Loucy (cell line): Measurements from ENCODE around the gene ABLIM1.

Experiments used
- H2AFZ ChIP-seq: fragments of 200-600 bp; sonication (generic); 2 replicates; pipeline ENCODE4 v1.6.0; 2016; ENCODE audit warnings: antibody characterized with exemption, mild to moderate bottlenecking, low read length, moderate library complexity
- H3F3A ChIP-seq: fragments of 200-600 bp; 2 replicates; pipeline ENCODE4 v1.6.0; 2016; ENCODE audit warnings: antibody characterized with exemption, low read depth, mild to moderate bottlenecking
- H3K27me3 ChIP-seq: fragments of 200-600 bp; sonication (generic); 2 replicates; pipeline ENCODE4 v1.6.1; 2014; ENCODE audit warnings: low read length, mild to moderate bottlenecking; ENCODE audit not compliant: insufficient read depth, poor library complexity, severe bottlenecking
- H3K36me3 ChIP-seq: fragments of 200-600 bp; sonication (generic); 2 replicates; pipeline ENCODE4 v1.6.1; 2016; ENCODE audit warnings: low read length; ENCODE audit not compliant: insufficient read depth
- H3K4me1 ChIP-seq: fragments of 200-600 bp; sonication (generic); 2 replicates; pipeline ENCODE4 v1.5.1; 2014; ENCODE audit warnings: low read length, mild to moderate bottlenecking; ENCODE audit not compliant: insufficient read depth, poor library complexity, severe bottlenecking
- H3K4me2 ChIP-seq: fragments of 200-600 bp; sonication (generic); 2 replicates; pipeline ENCODE4 v1.6.0; 2014; ENCODE audit warnings: antibody characterized with exemption, low read length, low read depth, mild to moderate bottlenecking; ENCODE audit not compliant: poor library complexity, severe bottlenecking
- H3K4me3 ChIP-seq: fragments of 200-600 bp; sonication (generic); 2 replicates; pipeline ENCODE4 v1.5.1; 2014; ENCODE audit warnings: low read length, mild to moderate bottlenecking, mixed read lengths; ENCODE audit not compliant: poor library complexity, severe bottlenecking
- H3K79me2 ChIP-seq: fragments of 200-600 bp; sonication (generic); 2 replicates; pipeline ENCODE4 v1.6.1; 2014; ENCODE audit warnings: low read length; ENCODE audit not compliant: insufficient read depth
- H3K9ac ChIP-seq: fragments of 200-600 bp; sonication (generic); 2 replicates; pipeline ENCODE4 v1.6.0; 2014; ENCODE audit warnings: mild to moderate bottlenecking, low read depth, low read length, moderate library complexity; ENCODE audit not compliant: poor library complexity, severe bottlenecking
- H3K9me2 ChIP-seq: fragments of 200-600 bp; sonication (generic); replicated peaks from 2 replicates; pipeline ENCODE4 v1.6.1; 2016; ENCODE audit warnings: low read depth, low read length, mixed read lengths
- H3K9me3 ChIP-seq: fragments of 200-600 bp; sonication (generic); 2 replicates; pipeline ENCODE4 v1.6.1; 2014; ENCODE audit warnings: mild to moderate bottlenecking, antibody characterized with exemption, low read length, low read depth; ENCODE audit not compliant: insufficient read depth
- H4K20me1 ChIP-seq: fragments of 200-600 bp; sonication (generic); 2 replicates; pipeline ENCODE4 v1.6.0; 2014; ENCODE audit warnings: antibody characterized with exemption, low read length, mild to moderate bottlenecking; ENCODE audit not compliant: insufficient read depth, poor library complexity, severe bottlenecking
- EZH2phosphoT487 ChIP-seq: fragments of 200-600 bp; IDR thresholded peaks from 2 replicates; pipeline ENCODE4 v1.6.1; 2018; ENCODE audit warnings: antibody characterized with exemption, mild to moderate bottlenecking, moderate library complexity, borderline replicate concordance
- TF ChIP-seq, protein P1 (sequence below): fragments of 200-600 bp; sonication (generic); conservative IDR thresholded peaks from 2 replicates; pipeline ENCODE4 v1.5.1; 2014; ENCODE audit warnings: mild to moderate bottlenecking, antibody characterized with exemption, low read length

The ABLIM1 gene

DNA sequence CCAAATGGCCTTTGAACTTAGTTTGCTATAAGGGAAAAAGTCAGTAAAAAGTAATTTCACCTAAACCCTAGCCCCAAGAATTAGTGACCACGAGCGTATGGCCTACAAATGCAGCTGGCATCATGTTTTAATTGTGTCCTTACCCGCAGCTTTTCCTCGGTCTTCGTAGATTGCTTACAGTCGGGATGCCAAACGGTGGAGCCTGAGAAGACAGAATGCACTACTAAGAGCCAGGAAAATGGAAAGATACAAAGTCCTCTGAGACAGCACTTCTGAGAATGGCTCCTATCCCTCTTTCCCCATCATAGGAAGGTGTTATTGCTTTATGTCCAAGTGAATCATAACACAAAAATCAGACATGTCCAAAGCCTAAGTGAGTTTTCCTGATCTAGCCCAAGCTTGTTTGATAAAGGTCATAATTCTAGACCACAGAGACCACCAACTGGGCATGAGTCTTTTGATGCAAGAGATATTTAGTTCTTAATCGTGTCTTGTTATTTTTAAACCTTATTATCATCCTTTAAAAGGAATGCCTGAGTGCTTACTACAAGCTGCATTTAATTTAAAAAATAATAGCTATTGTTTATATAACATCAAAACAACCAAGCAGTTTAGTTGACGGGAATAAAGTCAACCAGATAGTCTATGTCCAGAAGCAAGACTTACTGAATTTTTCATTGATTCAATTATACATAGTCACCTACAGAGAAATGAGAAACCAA, 170.1 kb downstream of the ABLIM1 start:
- Histone ChIP-seq H3K4me2 (no peak overlapping the region), H3K9me2 (no peaks in the 10 kb centered on the region), H3K27me3 (no peaks in the 10 kb centered on the region), H2AFZ (no peak overlapping the region), H3F3A (no peaks in the 10 kb centered on the region), H3K9me3 (no peaks in the 10 kb centered on the region), H4K20me1 (peaks cover 12% of the 10 kb centered on the region), H3K79me2 (peaks cover 25% of the 10 kb centered on the region), H3K4me3 (no peak overlapping the region), H3K36me3 (peaks cover 80% of the 10 kb centered on the region), H3K4me1 (peaks cover 37% of the 10 kb centered on the region), H3K9ac (no peak overlapping the region)
- TF ChIP-seq, protein P1, sequence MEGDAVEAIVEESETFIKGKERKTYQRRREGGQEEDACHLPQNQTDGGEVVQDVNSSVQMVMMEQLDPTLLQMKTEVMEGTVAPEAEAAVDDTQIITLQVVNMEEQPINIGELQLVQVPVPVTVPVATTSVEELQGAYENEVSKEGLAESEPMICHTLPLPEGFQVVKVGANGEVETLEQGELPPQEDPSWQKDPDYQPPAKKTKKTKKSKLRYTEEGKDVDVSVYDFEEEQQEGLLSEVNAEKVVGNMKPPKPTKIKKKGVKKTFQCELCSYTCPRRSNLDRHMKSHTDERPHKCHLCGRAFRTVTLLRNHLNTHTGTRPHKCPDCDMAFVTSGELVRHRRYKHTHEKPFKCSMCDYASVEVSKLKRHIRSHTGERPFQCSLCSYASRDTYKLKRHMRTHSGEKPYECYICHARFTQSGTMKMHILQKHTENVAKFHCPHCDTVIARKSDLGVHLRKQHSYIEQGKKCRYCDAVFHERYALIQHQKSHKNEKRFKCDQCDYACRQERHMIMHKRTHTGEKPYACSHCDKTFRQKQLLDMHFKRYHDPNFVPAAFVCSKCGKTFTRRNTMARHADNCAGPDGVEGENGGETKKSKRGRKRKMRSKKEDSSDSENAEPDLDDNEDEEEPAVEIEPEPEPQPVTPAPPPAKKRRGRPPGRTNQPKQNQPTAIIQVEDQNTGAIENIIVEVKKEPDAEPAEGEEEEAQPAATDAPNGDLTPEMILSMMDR, result no peak
- no peak for TF ChIP-seq EZH2phosphoT487

DNA sequence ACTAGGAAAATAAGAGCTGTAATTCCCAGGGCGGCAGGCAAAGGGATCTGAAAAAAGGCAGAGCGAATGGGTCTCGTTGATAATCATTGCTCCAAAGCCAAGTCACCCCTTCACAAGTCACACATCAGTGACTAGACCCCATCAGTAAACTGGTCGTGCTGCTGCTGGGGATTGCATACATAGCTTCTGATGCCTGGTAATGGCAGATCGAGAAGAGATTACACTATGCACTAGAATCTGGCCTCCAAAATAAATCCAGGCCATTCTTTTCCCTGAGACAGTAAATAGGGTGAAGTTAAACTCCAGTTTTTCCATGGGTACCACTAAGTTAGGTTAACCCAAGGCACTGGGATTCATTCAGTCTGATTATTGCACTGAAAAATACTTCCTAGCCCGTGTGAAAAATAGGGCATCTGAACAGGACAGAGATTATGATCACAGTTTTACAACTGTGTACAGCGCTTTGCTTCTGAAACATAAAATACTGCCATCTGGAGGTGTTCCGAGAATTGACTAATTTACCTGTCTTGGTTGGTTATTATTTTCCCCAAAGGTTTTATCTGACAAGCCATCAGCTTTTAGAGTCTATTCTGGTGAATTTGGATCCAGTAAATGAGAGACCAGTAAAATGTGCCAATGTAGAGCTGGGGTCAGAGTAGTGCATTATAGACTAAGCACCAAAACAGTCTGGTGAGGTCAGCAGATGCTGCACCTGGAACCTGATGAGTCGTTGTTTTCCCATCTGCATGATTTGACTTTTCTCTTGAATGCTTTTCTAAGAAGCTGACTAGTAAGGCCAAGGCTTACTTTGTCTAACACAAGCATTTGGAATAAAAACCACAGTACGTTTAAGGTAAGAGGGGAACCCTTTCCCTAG, 170.9 kb downstream of the ABLIM1 start:
- Histone ChIP-seq H3K79me2 (peaks cover 17% of the 10 kb centered on the region), H3K9ac (no peak overlapping the region), H3K4me1 (peaks cover 29% of the 10 kb centered on the region), H3F3A (no peaks in the 10 kb centered on the region), H4K20me1 (peaks cover 12% of the 10 kb centered on the region), H3K36me3 (peaks cover 88% of the 10 kb centered on the region), H3K4me3 (no peak overlapping the region), H3K9me2 (no peaks in the 10 kb centered on the region), H3K27me3 (no peaks in the 10 kb centered on the region), H3K9me3 (no peaks in the 10 kb centered on the region), H3K4me2 (no peak overlapping the region), H2AFZ (no peak overlapping the region)
- TF ChIP-seq, protein P1, result peak; percentile 58
- no peak for TF ChIP-seq EZH2phosphoT487

DNA sequence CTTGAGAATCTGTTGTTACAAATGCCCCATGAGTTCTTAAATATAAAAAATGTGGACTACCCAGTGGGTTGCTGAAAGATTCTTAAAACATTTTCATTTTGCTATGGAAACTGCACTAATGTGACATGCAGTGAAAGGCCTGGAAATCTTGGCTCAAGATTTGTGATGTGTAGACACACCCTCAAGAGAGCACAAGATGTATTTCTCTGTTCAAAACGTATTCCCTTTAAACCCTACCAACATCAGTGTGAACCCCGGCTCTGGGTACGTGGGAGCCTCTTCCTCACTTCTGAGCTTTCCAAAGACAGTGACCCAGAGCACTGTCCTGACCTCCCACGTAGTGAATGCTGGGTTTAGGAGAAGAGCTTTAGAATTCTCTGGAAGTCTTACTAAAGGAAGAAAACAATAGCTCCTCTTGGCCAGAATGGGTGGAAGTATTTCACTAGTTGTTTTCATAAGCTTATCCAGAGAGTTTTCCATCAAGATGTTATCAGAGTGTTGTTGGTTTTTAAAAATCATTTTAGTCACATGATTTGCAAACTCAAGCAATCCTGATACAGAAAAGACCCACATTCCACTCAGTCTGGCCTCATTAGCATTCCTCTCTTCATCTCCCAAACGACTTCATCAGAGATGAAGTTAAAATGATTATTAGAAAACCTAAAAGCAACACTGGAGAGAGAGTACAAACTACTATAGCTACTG, 172.2 kb downstream of the ABLIM1 start:
- Histone ChIP-seq H3K4me3 (no peak overlapping the region), H3K36me3 (peaks cover 92% of the 10 kb centered on the region)

More for the DNA sequence above, 172.2 kb downstream of the ABLIM1 start:
- Histone ChIP-seq H3K9ac (no peak overlapping the region), H3K27me3 (no peaks in the 10 kb centered on the region), H3K9me2 (no peaks in the 10 kb centered on the region), H3F3A (no peaks in the 10 kb centered on the region), H3K4me1 (peaks cover 20% of the 10 kb centered on the region), H4K20me1 (peaks cover 12% of the 10 kb centered on the region), H3K4me2 (no peak overlapping the region), H3K79me2 (peaks cover 9% of the 10 kb centered on the region; the same call in 1 of the 2 replicates), H3K9me3 (no peaks in the 10 kb centered on the region), H2AFZ (no peak overlapping the region)
- no peak for TF ChIP-seq EZH2phosphoT487
- TF ChIP-seq, protein P1, result no peak
